Measurements from ENCODE around the gene C8B.

Gene C8B

GRCh38 chr1:56965916-56966697 lies at the start of gene C8B:
Gene C8B (minus strand): TSS chr1:56966015. CDS start chr1:56965948, 67 bp downstream.
- no peak for DNase-seq (ENCODE audit: low read depth in 1 of 2, low spot score in 1 of 2)

GRCh38 chr1:57015071-57015470 lies 49.3 kb upstream of the C8B start:
- no peak for DNase-seq (ENCODE audit: low read depth in 1 of 2, low spot score in 1 of 2)

- no peak for DNase-seq (ENCODE audit: low read depth in 1 of 2, low spot score in 1 of 2)
Measured at GRCh38 chr1:57013522-57013921, 47.7 kb upstream of the C8B start.

GRCh38 chr1:57012315-57012714 lies 46.5 kb upstream of the C8B start:
- DNase-seq (ENCODE audit: low read depth in 1 of 2, low spot score in 1 of 2): no peak

GRCh38 chr1:57010511-57010910 lies 44.7 kb upstream of the C8B start:
- DNase-seq (ENCODE audit: low read depth in 1 of 2, low spot score in 1 of 2): no peak

GRCh38 chr1:57007948-57008347 lies 42.1 kb upstream of the C8B start:
- no peak for DNase-seq (ENCODE audit: low read depth in 1 of 2, low spot score in 1 of 2)

- DNase-seq (ENCODE audit: low read depth in 1 of 2, low spot score in 1 of 2): no peak
Measured at GRCh38 chr1:57007472-57007871, 41.7 kb upstream of the C8B start.

- DNase-seq (ENCODE audit: low read depth in 1 of 2, low spot score in 1 of 2): no peak
Measured at GRCh38 chr1:57003398-57004139, 37.8 kb upstream of the C8B start.

GRCh38 chr1:56995414-56996100 lies 29.7 kb upstream of the C8B start:
- no peak for DNase-seq (ENCODE audit: low read depth in 1 of 2, low spot score in 1 of 2)

GRCh38 chr1:56993475-56993874 lies 27.7 kb upstream of the C8B start:
- no peak for DNase-seq (ENCODE audit: low read depth in 1 of 2, low spot score in 1 of 2)

- DNase-seq (ENCODE audit: low read depth in 1 of 2, low spot score in 1 of 2): no peak
Measured at GRCh38 chr1:56992318-56993125, 26.7 kb upstream of the C8B start.

- no peak for DNase-seq (ENCODE audit: low read depth in 1 of 2, low spot score in 1 of 2)
Measured at GRCh38 chr1:56991576-56991975, 25.8 kb upstream of the C8B start.

GRCh38 chr1:56986397-56986796 lies 20.6 kb upstream of the C8B start:
- no peak for DNase-seq (ENCODE audit: low read depth in 1 of 2, low spot score in 1 of 2)

- no peak for DNase-seq (ENCODE audit: low read depth in 1 of 2, low spot score in 1 of 2)
Measured at GRCh38 chr1:56985857-56986256, 20.0 kb upstream of the C8B start.

- DNase-seq (ENCODE audit: low read depth in 1 of 2, low spot score in 1 of 2): no peak
Measured at GRCh38 chr1:56983484-56983883, 17.7 kb upstream of the C8B start.

GRCh38 chr1:56979986-56980755 lies 14.4 kb upstream of the C8B start:
- DNase-seq (ENCODE audit: low read depth in 1 of 2, low spot score in 1 of 2): no peak

- no peak for DNase-seq (ENCODE audit: low read depth in 1 of 2, low spot score in 1 of 2)
Measured at GRCh38 chr1:56978819-56979218, 13.0 kb upstream of the C8B start.

GRCh38 chr1:56977910-56978309 lies 12.1 kb upstream of the C8B start:
- DNase-seq (ENCODE audit: low read depth in 1 of 2, low spot score in 1 of 2): no peak

- no peak for DNase-seq (ENCODE audit: low read depth in 1 of 2, low spot score in 1 of 2)
Measured at GRCh38 chr1:56975446-56975845, 9.6 kb upstream of the C8B start.

Measured in stimulated activated CD4-positive, alpha-beta T cell treated with anti-CD3 and anti-CD28 coated beads, Interleukin-15, amount 100 ng/mL, for 1 hour (primary cell).